MCF 10A (cell line): ENCODE data around the gene PPP1R3F. TPM values are rescaled to one million over a fixed set of nuclear protein-coding genes. Genes with fewer than 3 reads are reported as not detected.

Source experiments
- BruUV-seq: library from RNA; stranded (reverse); fragments of 400-500 nt; replicated peaks from 2 replicates; lab custom pipeline; 2021; lab: Mats Ljungman, UMichigan
- CTCF ChIA-PET: fragments of 300-600 bp; sonication (Branson Sonifier 250); formaldehyde crosslinking; extraction: SDS; loops from one replicate; lab custom pipeline; 2021; ENCODE audit warnings: antibody characterized with exemption, inconsistent platforms; lab: Yijun Ruan, JAX
- POLR2A ChIA-PET: fragments of 300-600, 350-650 bp; sonication (Branson Sonifier 250); formaldehyde crosslinking; extraction: SDS; loops from one replicate; lab custom pipeline; 2020; ENCODE audit warnings: antibody characterized with exemption, inconsistent platforms; lab: Yijun Ruan, JAX
- DNase-seq: peaks from one replicate; pipeline ENCODE4 v3.0.0-alpha.2; 2018; ENCODE audit not compliant: unreplicated experiment
- H3K27ac Mint-ChIP-seq: one replicate; pipeline ENCODE4 v1.8.0; 2022; ENCODE audit warnings: mild to moderate bottlenecking, low read depth, mixed read lengths; ENCODE audit not compliant: unreplicated experiment
- H3K27me3 Mint-ChIP-seq: one replicate; pipeline ENCODE4 v1.8.0; 2022; ENCODE audit warnings: mixed read lengths; ENCODE audit not compliant: insufficient read depth, unreplicated experiment
- H3K36me3 Mint-ChIP-seq: one replicate; pipeline ENCODE4 v1.8.0; 2022; ENCODE audit warnings: mild to moderate bottlenecking, moderate library complexity, mixed read lengths; ENCODE audit not compliant: insufficient read depth, unreplicated experiment
- H3K4me1 Mint-ChIP-seq: one replicate; pipeline ENCODE4 v1.8.0; 2022; ENCODE audit warnings: mixed read lengths; ENCODE audit not compliant: insufficient read depth, unreplicated experiment
- H3K4me3 Mint-ChIP-seq: one replicate; pipeline ENCODE4 v1.8.0; 2022; ENCODE audit warnings: mild to moderate bottlenecking, moderate library complexity, mixed read lengths; ENCODE audit not compliant: unreplicated experiment
- H3K9me3 Mint-ChIP-seq: one replicate; pipeline ENCODE4 v1.8.0; 2022; ENCODE audit warnings: mixed read lengths; ENCODE audit not compliant: unreplicated experiment
- intact Hi-C: fragments of 100-400 bp; cut with micrococcal nuclease; formaldehyde crosslinking; loops from 2 replicates; pipeline ENCODE4 v1.14.1; 2022
- total RNA-seq: library from RNA; stranded (reverse); gene quantifications from 2 replicates; pipeline ENCODE4 v1.2.3, GENCODE V29; 2022
- TF ChIP-seq, protein P1 (sequence below): fragments of 200-600 bp; IDR thresholded peaks from one replicate; pipeline ENCODE4 v1.8.0; 2022; ENCODE audit warnings: antibody characterized with exemption, mild to moderate bottlenecking; ENCODE audit not compliant: unreplicated experiment

The PPP1R3F gene
- total RNA-seq, 1 experiment from 2014 or later = 7.0 TPM

DNA sequence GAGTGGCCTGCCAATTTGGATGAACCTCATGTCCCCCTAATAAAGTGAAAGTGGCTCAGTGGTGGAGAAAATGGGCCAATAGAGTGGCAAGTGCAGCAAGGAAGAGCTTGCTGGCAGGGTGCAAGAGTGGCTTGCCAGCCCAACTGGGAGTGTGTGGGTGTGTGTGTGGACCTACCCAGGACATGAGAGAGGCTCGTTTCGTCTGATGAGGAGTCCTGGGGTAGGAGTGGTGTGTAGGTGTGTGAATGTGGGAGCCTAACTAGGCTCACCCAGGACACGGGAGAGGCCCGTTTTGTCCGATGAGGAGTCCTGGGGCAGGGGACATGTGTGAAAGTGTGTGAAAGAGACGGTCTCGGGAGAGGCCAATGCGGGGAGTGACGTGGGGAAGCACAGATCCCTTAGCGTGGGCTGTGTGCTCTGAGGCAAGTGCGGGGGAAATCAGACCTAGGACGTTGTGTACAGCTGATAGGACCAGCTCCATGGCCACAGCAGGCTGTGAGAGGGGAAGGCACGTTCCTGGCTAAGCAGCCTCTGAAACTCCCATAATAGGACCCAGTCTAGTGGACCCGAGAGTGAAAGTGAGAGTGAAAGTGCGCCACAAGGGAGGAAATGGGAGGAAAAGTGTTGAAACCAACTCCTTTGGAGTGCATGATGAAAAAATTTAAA lies 39.1 kb downstream of the PPP1R3F start:
- ChIA-PET CTCF (interaction anchor here (0.5 to 0.6 kb wide), 2 partner anchors 17 to 1687 kb away, joined by 3 to 4 read pairs; no protein-coding TSS in a partner anchor), POLR2A (no interaction called here)
- intact Hi-C loops = no loop called here
- no peak for DNase-seq
- Mint-ChIP-seq H3K4me1 (peaks cover 15% of the 10 kb centered on the region), H3K9me3 (no peaks in the 10 kb centered on the region), H3K36me3 (no peaks in the 10 kb centered on the region), H3K27ac (peak overlapping the region; percentile 77), H3K27me3 (peaks cover 13% of the 10 kb centered on the region), H3K4me3 (peak overlapping the region; percentile 41)
- BruUV-seq = no TSS peak
- TF ChIP-seq, protein P1, sequence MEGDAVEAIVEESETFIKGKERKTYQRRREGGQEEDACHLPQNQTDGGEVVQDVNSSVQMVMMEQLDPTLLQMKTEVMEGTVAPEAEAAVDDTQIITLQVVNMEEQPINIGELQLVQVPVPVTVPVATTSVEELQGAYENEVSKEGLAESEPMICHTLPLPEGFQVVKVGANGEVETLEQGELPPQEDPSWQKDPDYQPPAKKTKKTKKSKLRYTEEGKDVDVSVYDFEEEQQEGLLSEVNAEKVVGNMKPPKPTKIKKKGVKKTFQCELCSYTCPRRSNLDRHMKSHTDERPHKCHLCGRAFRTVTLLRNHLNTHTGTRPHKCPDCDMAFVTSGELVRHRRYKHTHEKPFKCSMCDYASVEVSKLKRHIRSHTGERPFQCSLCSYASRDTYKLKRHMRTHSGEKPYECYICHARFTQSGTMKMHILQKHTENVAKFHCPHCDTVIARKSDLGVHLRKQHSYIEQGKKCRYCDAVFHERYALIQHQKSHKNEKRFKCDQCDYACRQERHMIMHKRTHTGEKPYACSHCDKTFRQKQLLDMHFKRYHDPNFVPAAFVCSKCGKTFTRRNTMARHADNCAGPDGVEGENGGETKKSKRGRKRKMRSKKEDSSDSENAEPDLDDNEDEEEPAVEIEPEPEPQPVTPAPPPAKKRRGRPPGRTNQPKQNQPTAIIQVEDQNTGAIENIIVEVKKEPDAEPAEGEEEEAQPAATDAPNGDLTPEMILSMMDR = no peak

DNA sequence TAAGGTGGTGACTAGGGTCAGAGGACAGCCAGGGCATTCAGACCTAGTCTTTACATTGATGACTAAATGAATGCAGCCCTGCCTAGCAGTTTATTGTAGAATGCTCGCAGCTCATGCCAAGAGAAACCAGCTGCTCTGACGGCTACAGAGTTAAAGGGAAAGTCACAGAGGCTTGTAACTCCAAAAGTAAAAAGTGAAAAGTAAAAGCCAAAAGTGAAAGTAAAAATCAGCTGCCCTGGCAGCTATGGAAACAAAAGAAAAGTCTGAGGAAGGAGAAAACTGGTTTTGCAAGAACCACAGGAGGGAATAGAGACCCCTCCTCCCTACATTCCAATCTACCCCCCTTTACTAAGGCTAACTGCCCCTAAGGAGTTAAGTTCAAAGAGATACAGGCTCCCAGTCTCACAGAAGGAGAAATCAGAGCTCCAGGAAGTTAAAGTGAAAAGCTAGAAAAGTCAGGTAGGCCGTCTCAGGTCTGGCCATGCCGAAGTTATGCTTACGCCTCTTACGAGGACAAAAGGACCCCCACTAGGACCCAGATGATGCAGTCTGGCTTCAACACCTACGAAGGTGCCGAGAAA lies 39.9 kb downstream of the PPP1R3F start:
- H3K4me1 Mint-ChIP-seq = peaks cover 15% of the 10 kb centered on the region
- H3K9me3 Mint-ChIP-seq = no peaks in the 10 kb centered on the region
- peak overlapping the region; percentile 41 for H3K4me3 Mint-ChIP-seq
- ChIA-PET POLR2A (no interaction called here), CTCF (no interaction called here)
- H3K27me3 Mint-ChIP-seq = peaks cover 13% of the 10 kb centered on the region
- TF ChIP-seq, protein P1 = no peak
- no peak for DNase-seq
- intact Hi-C loops = no loop called here
- BruUV-seq = no TSS peak
- peak overlapping the region; percentile 77 for H3K27ac Mint-ChIP-seq
- no peaks in the 10 kb centered on the region for H3K36me3 Mint-ChIP-seq

DNA sequence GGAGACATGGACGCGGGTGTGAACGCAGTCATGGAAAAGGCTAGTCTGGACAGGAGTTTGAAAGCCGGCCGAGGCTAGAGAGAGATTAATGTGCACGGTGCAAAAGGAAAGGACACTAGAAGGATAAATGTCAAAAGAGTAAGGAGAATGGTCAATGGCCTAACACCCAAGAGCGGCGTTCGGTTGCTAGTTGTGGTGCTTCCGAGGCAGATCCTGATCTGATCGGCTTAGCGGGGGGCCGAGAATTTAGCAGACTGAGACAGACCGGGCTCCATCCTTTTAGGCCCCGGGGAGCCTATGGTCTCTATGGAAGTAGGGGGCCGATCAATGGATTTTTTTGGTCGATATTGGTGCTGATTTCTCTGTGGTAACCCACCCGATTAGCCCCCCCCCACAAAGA lies 40.8 kb downstream of the PPP1R3F start:
- H3K4me1 Mint-ChIP-seq = peaks cover 15% of the 10 kb centered on the region
- no peaks in the 10 kb centered on the region for H3K9me3 Mint-ChIP-seq
- CTCF ChIA-PET = no interaction called here
- POLR2A ChIA-PET = no interaction called here
- DNase-seq = no peak
- H3K4me3 Mint-ChIP-seq = no peak overlapping the region
- H3K27ac Mint-ChIP-seq = no peak overlapping the region
- H3K27me3 Mint-ChIP-seq = peaks cover 14% of the 10 kb centered on the region
- H3K36me3 Mint-ChIP-seq = no peaks in the 10 kb centered on the region
- BruUV-seq = no TSS peak
- intact Hi-C loops = no loop called here
- TF ChIP-seq, protein P1 = no peak

DNA sequence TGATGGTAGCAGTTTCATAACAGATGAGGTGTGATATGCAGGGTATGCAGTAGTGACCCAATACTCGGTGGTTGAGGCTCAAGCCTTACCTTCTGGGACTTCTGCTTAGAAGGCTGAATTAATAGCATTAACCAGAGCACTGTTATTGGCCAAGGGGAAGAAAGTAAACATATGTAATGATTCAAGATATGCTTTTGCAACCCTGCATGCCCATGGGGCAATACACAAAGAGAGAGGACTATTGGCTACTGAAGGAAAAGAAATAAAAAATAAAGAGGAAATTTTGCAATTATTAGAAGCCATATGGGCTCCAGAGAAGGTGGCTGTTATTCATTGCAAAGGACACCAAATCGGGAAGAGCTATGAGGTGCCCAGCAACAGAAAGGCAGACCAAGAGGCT lies 42.6 kb downstream of the PPP1R3F start:
- H3K4me1 Mint-ChIP-seq = peaks cover 15% of the 10 kb centered on the region
- POLR2A ChIA-PET = no interaction called here
- no peak overlapping the region for H3K4me3 Mint-ChIP-seq
- BruUV-seq = no TSS peak
- intact Hi-C loops = no loop called here
- H3K27ac Mint-ChIP-seq = no peak overlapping the region
- CTCF ChIA-PET = no interaction called here
- H3K36me3 Mint-ChIP-seq = no peaks in the 10 kb centered on the region
- DNase-seq = no peak
- TF ChIP-seq, protein P1 = no peak
- no peaks in the 10 kb centered on the region for H3K9me3 Mint-ChIP-seq
- peaks cover 27% of the 10 kb centered on the region for H3K27me3 Mint-ChIP-seq
